PC-3 (cell line): ENCODE results near the gene PJVK. TPM values are rescaled to one million over a fixed set of nuclear protein-coding genes. Genes with fewer than 3 reads are reported as not detected.
"Not testable (repeated sequence)": the region's sequence is repeated elsewhere in the genome, so short reads cannot be mapped to it uniquely, and the experiment has no call there.

Source experiments
- ATAC-seq: fragments of 200-7000 bp; cut with Tn5 transposase; 2 replicates; pipeline ENCODE4 v1.9.1; 2020; ENCODE audit warnings: mild to moderate bottlenecking, moderate library complexity
- BruUV-seq: library from RNA; stranded (reverse); fragments of 400-500 nt; replicated peaks from 2 replicates; lab custom pipeline; 2021; lab: Mats Ljungman, UMichigan
- CTCF ChIA-PET: fragments of 300-600 bp; sonication (Branson Sonifier 250); formaldehyde crosslinking; loops from one replicate; lab custom pipeline; 2022; ENCODE audit warnings: antibody characterized with exemption; lab: Charles Lee
- POLR2A ChIA-PET: fragments of 300-600 bp; sonication (Branson Sonifier 250); formaldehyde crosslinking; loops from one replicate; lab custom pipeline; 2022; ENCODE audit warnings: antibody characterized with exemption; ENCODE audit not compliant: unreplicated experiment; lab: Charles Lee
- DNase-seq: peaks from one replicate; pipeline ENCODE4 v3.0.0-alpha.2; 2015
- H2AFZ ChIP-seq: fragments of 300-600 bp; sonication (generic); 2 replicates; pipeline ENCODE4 v1.6.0; 2016; ENCODE audit warnings: antibody characterized with exemption, low read length
- H3F3A ChIP-seq: fragments of 300-600 bp; sonication (generic); one replicate; pipeline ENCODE4 v1.6.0; 2017; ENCODE audit warnings: antibody characterized with exemption, low read length, control low read depth, mild to moderate bottlenecking; ENCODE audit not compliant: unreplicated experiment
- H3K27ac ChIP-seq: fragments of 300-600 bp; sonication (generic); 2 replicates; pipeline ENCODE4 v1.5.1; 2016; ENCODE audit warnings: mild to moderate bottlenecking, low read length
- H3K27me3 ChIP-seq: fragments of 300-600 bp; sonication (generic); 2 replicates; pipeline ENCODE4 v1.6.1; 2016; ENCODE audit warnings: low read length, mixed read lengths
- H3K36me3 ChIP-seq: fragments of 300-600 bp; sonication (generic); 2 replicates; pipeline ENCODE4 v1.6.1; 2016; ENCODE audit warnings: low read depth, mixed run types, low read length, mixed read lengths
- H3K4me1 ChIP-seq: fragments of 300-600 bp; sonication (generic); 2 replicates; pipeline ENCODE4 v1.5.1; 2016; ENCODE audit warnings: low read length; ENCODE audit not compliant: insufficient read depth
- H3K4me2 ChIP-seq: fragments of 300-600 bp; sonication (generic); 2 replicates; pipeline ENCODE4 v1.6.0; 2016; ENCODE audit warnings: low read length
- H3K4me3 ChIP-seq: fragments of 300-600 bp; sonication (generic); 2 replicates; pipeline ENCODE4 v1.5.1; 2016; ENCODE audit warnings: mild to moderate bottlenecking, low read length, mixed read lengths
- H3K79me2 ChIP-seq: fragments of 300-600 bp; sonication (generic); 2 replicates; pipeline ENCODE4 v1.6.1; 2017; ENCODE audit warnings: low read length, mixed read lengths
- H3K9ac ChIP-seq: fragments of 300-600 bp; sonication (generic); 2 replicates; pipeline ENCODE4 v1.6.0; 2016; ENCODE audit warnings: mild to moderate bottlenecking, low read length
- H3K9me2 ChIP-seq: fragments of 300-600 bp; sonication (generic); replicated peaks from 2 replicates; pipeline ENCODE4 v1.6.1; 2016; ENCODE audit warnings: mixed run types, low read length, mixed read lengths
- H3K9me3 ChIP-seq: fragments of 300-600 bp; sonication (generic); 2 replicates; pipeline ENCODE4 v1.6.1; 2016; ENCODE audit warnings: low read length, mixed read lengths
- H4K20me1 ChIP-seq: fragments of 300-600 bp; sonication (generic); 2 replicates; pipeline ENCODE4 v1.6.1; 2016; ENCODE audit warnings: low read length, mixed read lengths
- CTCF ChIP-seq: fragments of 300-600 bp; sonication (generic); conservative IDR thresholded peaks from 2 replicates; pipeline ENCODE4 v1.5.1; 2017; ENCODE audit warnings: antibody characterized with exemption, low read depth, mild to moderate bottlenecking, low read length
- EZH2 ChIP-seq: fragments of 300-600 bp; sonication (generic); IDR thresholded peaks from one replicate; pipeline ENCODE4 v1.6.1; 2017; ENCODE audit warnings: antibody characterized with exemption, mild to moderate bottlenecking, low read length; ENCODE audit not compliant: unreplicated experiment
- EZH2phosphoT487 ChIP-seq: fragments of 300-600 bp; sonication (generic); IDR thresholded peaks from 2 replicates; pipeline ENCODE4 v1.6.1; 2018; ENCODE audit warnings: mild to moderate bottlenecking, antibody characterized with exemption, low read length, borderline replicate concordance
- intact Hi-C: fragments of 100-400 bp; cut with micrococcal nuclease; formaldehyde crosslinking; loops from 2 replicates; pipeline ENCODE4 v1.9.0; 2023
- total RNA-seq: library from RNA; depleted of rRNA; stranded (reverse); fragments of >200 nt; gene quantifications from 2 replicates; pipeline ENCODE4 v1.2.3, GENCODE V29; 2014

Gene PJVK
- total RNA-seq, 1 experiment from 2014 or later, result 0.87 TPM

- no peak overlapping the region for H2AFZ ChIP-seq
- no peaks in the 10 kb centered on the region for H3K9me3 ChIP-seq
- TF ChIP-seq EZH2 (no peak), EZH2phosphoT487 (no peak), CTCF (no peak)
- ATAC-seq, result no peak
- intact Hi-C loops, result no loop called here
- no peaks in the 10 kb centered on the region for H3K27me3 ChIP-seq
- DNase-seq, result no peak
- no peaks in the 10 kb centered on the region for H4K20me1 ChIP-seq
- no TSS peak for BruUV-seq
- H3K4me3 ChIP-seq, result no peak overlapping the region
- POLR2A ChIA-PET, result no interaction called here
- no peaks in the 10 kb centered on the region for H3K4me1 ChIP-seq
- no peak overlapping the region for H3K27ac ChIP-seq
- no peak overlapping the region for H3K9ac ChIP-seq
- H3K36me3 ChIP-seq, result no peaks in the 10 kb centered on the region
- no peaks in the 10 kb centered on the region for H3K79me2 ChIP-seq
- no peaks in the 10 kb centered on the region for H3K9me2 ChIP-seq
- no peaks in the 10 kb centered on the region for H3F3A ChIP-seq
- CTCF ChIA-PET, result no interaction called here
- H3K4me2 ChIP-seq, result no peak overlapping the region
Observed at GRCh38 chr2:178420463-178420999, 30.6 kb upstream of the PJVK start.

DNA sequence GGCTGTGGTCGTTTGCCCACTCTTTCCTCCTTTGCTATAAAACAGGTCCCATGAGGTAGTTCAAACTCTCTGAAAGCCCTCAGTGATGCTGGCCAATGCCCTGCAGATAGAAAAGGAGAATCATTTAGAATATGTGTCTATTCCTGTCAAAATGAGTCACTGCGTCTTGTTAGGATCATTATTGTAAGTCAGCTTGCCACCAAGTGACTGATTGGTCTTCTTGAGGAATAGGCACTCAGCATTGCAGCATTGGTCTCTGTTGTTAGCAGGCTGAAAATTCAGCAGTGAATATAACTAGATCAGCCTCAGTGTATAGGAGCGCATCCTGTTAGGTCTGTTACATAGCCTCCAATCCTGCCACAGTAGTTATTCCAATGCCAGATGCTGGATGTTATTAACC lies 29.1 kb upstream of the PJVK start:
- Histone ChIP-seq H3K36me3 (no peaks in the 10 kb centered on the region), H2AFZ (no peak overlapping the region), H3K27me3 (no peaks in the 10 kb centered on the region), H3K9ac (no peak overlapping the region), H3F3A (no peaks in the 10 kb centered on the region), H3K79me2 (no peaks in the 10 kb centered on the region), H3K4me2 (no peak overlapping the region), H3K27ac (no peak overlapping the region), H3K9me2 (no peaks in the 10 kb centered on the region), H4K20me1 (no peaks in the 10 kb centered on the region), H3K4me1 (no peaks in the 10 kb centered on the region), H3K9me3 (no peaks in the 10 kb centered on the region), H3K4me3 (no peak overlapping the region)
- intact Hi-C loops, result no loop called here
- DNase-seq, result no peak
- POLR2A ChIA-PET, result no interaction called here
- CTCF ChIA-PET, result no interaction called here
- no peak for ATAC-seq
- TF ChIP-seq CTCF (no peak), EZH2phosphoT487 (no peak), EZH2 (no peak)
- BruUV-seq, result no TSS peak

DNA sequence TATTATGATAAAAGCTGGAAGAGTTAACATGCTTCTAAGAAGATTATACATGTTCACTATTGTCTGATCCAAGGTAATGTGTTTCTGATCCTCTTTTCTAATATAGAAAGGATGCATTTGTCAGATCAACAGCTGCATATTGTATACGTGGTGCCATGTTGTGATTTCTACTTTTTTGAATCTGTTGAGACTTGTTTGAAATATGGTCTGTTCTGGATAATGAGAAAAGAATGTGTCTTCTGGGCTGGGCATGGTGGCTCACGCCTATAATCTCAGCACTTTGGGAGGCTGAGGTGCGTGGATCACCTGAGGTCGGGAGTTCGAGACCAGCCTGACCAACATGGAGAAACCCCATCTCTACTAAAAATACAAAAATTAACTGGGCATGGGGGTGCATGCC lies 27.4 kb upstream of the PJVK start:
- ATAC-seq, H3K4me2 ChIP-seq, BruUV-seq, H4K20me1 ChIP-seq, H3K4me1 ChIP-seq, DNase-seq, H3K9ac ChIP-seq, H2AFZ ChIP-seq, H3K27ac ChIP-seq, H3K27me3 ChIP-seq, H3K9me3 ChIP-seq, H3K36me3 ChIP-seq, POLR2A ChIA-PET, H3F3A ChIP-seq, CTCF ChIA-PET, intact Hi-C loops, H3K4me3 ChIP-seq, H3K9me2 ChIP-seq, H3K79me2 ChIP-seq: not testable (repeated sequence)
